Hindlimb muscle (tissue), 1 donor: ENCODE results near the gene MXD3. TPM values are rescaled to one million over a fixed set of nuclear protein-coding genes. Genes with fewer than 3 reads are reported as not detected.
"Not testable (repeated sequence)": the region's sequence is repeated elsewhere in the genome, so short reads cannot be mapped to it uniquely, and the experiment has no call there.

ENCODE experiments used
- DNase-seq: peaks from one replicate; pipeline ENCODE4 v3.0.0-alpha.2; 2013
- polyA plus RNA-seq: library from polyadenylated mRNA; unstranded; fragments of 120-200 nt; gene quantifications from one replicate; pipeline ENCODE4 v1.2.1, GENCODE V29; 2013; ENCODE audit not compliant: insufficient read length

The MXD3 gene
- polyA plus RNA-seq, 1 donor: 20.3 TPM

GRCh38 chr5:177343000-177343399 lies 31.3 kb upstream of the MXD3 start:
- not testable (repeated sequence) for DNase-seq

- DNase-seq: no peak
Observed at GRCh38 chr5:177339107-177339638, 27.5 kb upstream of the MXD3 start.

DNA sequence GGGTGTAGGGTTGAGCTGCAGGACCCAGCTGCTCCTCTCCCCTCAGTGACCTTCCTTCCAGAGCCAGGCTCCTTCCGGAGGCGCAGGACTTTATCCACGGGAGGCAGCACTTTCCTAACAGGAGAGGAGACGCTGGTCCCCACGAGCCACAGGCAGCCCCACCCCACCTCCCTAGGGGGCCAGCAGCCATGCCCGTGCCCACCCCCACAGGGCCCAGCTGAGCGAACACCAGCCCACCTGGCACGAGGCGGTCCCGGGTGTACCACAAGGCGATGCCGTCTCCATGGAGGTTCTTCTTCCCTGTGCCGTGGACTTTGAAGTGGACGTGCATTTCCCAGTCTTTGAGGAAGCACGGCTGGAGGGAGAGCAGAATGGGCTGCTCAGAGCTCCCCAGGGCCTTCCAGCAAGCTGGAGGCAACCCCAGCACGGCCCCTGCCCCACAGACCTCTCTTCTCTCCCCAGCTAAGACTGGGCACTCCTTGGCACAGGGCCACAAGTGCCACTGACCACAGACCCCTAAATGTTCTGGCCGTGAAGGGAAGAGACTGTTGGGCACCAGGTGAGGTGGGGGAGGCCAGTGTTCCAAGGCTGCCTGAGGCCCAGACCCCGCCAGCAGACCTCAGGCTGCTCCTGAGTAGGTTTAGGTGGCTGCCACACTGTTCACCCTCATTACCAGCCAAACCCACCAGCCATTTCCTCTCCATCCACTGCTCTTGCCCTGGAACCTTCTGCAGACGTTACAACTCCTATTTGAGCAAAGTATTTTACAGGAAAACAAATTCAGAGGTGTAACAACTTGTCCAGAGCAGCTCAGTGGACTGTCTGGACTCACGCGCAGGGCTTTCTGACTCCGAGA lies 26.8 kb upstream of the MXD3 start:
- DNase-seq: no peak

DNA sequence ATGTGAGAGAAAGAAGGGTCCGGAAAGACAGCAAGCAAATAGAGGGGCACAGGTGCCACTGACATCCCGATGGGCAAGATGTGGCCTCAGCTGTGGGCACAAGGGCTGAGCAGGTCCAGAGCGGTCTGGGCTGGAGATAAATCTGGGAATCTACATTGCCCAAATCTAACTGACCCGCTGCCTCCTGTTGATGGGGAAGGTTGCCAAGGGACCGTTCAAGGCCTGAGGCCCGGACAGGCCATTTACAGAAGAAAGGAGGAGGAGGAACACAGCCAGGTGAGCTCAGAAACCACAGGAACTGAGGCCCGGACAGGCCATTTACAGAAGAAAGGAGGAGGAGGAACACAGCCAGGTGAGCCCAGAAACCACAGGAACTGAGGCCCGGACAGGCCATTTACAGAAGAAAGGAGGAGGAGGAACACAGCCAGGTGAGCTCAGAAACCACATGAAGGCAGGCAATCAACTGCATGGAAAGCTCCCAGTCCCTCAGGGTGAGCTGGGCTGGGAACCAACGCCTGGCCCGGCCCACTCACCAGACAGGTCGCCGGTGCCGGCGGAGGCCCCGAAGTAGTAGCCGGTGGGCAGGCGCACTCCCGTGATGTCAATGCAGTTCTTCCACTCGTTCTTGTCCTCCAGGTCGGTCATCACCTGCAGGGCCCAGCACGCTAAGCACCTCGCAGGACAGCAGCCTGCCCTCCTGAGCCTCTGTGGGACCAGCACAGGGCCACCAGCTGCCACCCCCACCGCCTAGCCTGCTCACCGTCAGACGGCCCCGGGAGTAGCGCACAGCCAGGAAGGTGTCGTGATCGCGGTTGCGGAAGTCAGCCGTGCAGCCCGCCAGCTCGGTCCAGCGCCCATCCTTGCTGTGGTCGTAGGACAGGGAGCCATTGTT lies 25.2 kb upstream of the MXD3 start:
- DNase-seq: no peak

GRCh38 chr5:177336112-177336511 lies 24.4 kb upstream of the MXD3 start:
- no peak for DNase-seq

- no peak for DNase-seq
Observed at GRCh38 chr5:177335701-177336065, 24.0 kb upstream of the MXD3 start.

DNA sequence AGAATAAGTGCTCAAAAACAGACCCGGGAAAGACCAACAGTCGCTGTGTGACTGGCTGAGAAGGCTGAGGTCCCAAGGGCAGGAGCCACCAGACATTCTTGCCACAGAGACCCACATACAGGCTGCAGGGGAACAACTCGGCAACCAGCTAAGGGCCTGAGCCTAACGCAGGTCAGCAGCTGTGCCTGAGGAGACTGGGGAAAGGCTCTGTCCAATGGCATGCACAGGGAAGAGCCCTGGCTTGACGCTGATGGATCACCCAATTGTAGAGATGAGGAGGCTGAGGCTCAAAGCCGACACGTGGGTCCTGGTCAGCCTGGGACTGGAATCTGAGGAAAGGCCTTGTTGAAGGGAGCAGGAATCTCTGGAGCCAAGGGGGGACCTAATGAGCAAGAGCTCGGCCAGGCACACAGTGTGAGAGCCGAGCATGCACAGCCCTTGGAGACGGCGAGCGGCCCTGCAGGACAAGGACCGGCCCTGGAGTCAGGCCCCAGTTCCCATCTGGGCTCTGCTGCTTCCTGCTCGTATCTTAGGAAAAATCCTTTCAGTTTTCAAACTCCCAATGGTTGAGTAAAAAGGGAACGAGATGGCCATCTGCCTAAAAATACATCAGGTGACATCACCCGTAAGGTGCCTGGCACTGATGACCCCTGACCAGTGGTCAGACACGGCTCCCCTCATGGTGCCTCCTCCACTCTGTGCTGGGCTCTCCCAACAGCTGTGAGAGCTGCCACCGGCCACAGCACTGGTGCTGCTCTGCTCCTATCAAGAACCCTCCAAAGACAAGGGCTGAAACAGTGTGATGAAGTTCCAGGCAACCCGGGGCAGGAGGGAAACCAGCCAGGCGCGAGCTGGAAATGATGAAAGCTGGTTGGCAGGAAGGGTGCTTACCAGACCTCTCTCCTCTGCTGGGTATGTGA lies 23.3 kb upstream of the MXD3 start:
- no peak for DNase-seq

DNA sequence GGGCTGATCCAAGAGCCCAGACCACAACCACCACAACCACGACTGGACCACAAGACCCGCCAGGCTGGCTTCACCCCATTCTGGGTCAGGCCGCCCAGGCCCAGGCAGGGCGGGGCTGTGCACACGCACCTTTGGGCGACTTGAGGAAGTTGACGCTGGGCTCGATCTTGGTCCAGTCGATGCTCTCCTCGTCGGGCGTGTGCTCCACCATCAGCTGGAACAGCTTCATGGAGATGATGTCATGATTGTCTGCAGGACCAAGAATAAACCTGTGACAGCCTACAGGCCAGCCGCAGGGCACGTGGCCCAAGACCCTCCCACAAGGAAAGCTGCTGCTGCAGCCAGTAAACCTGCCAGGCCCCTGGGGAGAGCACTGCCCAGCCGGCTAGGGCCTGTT lies 22.5 kb upstream of the MXD3 start:
- no peak for DNase-seq

DNA sequence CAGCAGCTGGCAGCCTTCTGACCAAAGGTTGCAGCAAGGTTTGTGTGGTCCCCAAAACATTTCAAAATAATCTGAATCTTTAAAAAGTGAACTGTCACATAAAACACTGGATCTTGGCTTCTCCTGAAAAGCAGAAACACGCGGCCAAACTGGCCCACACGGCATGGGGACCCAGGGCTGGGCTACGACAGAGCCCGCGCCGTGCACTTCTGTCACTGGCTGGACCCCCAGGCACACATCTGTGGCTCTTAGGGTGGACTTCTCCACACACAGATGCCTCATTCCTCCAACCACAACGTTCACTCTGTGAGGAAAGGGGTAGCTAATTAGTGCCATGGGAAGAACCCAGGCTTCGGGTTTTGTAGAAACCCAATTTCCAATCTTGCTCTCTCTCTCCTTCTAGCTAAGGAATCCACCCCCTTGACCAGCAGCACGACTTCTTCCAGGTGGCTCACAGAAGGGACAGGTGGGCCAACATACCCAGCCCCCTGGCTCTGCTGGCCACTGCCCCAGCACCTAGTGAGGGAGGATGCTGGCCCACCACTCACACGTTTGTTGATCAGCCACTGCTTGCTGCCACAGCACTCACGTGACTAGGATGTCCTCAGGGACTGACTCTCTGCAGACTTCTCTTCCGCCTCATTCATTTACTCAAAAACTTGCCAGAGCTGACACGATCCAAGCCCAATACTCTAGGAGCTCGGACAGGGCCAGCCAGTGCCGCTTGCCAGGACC lies 21.9 kb upstream of the MXD3 start:
- no peak for DNase-seq

DNA sequence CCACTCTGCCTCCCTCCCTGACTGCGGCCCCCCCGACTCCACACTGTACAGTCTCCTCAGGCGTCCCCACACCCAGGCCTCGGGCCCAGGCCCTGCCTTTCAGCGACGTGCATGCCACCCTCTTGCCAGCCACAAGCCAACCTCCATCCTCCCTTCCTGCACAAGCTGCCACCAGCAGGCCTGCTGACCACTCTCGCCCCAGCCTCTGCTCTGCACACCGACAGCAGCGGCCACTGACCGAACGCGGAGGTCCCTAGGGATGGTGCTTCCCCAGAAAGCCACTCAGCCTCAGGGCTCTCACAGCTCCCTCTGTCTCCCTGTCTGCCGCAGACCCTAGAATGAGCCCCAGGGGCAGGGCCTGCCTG lies 21.2 kb upstream of the MXD3 start:
- no peak for DNase-seq

DNA sequence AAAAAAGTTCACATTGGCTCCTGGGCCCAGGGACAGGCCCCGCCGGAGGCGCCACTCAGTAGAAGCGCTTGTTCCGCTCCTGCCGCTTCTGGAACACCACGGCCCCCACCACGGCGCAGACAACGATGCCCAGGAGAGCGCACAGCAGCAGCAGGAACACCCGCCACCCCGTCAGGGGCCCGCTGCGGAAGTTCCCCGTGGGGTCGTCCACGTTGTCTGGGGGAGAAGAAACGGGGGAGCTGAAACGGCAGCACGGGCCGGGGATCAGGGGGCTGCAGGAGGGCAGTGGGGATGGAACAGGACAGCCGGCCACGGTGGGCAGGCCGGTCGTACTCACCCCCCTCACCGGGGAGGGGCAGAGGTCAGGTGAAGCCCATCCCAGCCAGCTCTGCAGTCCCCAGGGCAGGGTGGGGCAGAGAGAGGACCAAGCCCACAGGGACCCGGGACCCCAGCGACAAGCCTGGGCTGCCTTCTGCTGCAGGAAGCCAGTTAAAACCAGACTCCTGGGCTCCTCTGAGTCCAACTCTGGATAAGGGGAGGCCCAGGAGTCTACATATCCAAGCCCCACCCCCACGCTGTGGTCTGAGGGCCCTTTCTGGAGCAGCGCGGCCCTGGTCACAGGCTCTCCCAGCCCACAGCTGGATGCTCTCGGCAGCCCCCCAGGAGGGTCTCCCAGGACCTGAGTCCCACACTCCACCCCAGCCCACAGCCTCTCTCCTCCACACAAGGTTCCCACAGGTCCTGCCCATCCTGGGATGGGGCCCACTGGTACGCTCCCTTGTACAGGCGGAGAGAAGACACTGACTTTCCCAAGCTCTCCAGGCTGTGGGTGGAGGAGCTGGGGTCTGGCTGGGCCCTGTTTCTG lies 20.6 kb upstream of the MXD3 start:
- no peak for DNase-seq

GRCh38 chr5:177330991-177331842 lies 19.5 kb upstream of the MXD3 start:
- DNase-seq: no peak

DNA sequence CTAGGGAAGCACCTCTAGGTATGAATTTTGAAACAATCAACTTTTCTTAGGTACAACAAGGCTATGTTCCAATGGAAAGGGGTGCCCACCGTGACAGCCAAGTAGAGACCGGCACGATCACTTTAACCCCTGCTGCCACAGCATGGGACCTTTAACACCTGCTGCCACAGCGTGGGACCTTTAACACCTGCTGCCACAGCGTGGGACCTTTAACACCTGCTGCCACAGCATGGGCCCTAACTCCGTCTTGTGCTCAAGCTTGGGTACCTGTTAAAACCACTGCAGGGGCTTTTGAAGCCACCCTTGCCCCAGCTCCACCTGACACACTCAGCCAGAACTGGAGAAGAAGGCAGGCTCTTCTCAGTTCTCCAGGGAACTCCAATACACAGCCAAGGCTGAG lies 18.2 kb upstream of the MXD3 start:
- DNase-seq: no peak

DNA sequence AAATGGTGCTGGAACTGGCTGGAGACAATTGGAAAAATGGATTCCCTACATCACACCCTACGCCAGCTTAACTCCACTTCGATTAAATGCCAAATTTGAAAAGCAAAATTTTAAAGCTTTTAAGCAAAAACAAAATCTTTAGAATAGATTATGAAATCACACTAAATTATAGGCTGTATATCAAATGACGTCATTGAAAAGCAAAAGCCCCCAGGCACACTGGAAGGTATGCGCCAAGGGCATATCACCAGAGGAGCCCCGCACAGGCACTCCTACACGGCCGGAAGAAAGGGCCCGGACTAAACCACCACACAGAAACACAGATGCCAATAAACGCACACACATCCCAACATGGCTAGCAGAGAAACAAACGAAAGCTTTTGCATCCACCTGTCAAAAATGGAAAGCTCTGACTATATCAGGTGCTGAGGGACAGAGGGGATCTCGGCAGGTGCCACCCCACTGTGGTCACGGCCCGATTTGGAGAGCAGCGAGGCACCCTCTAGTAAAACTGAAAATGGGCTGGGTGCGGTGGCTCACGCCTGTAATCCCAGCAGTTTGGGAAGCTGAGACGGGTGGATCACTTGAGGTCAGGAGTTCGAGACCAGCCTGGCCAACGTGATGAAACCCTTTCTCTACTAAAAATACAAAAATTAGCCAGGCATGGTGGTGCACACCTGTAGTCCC lies 17.0 kb upstream of the MXD3 start:
- no peak for DNase-seq

DNA sequence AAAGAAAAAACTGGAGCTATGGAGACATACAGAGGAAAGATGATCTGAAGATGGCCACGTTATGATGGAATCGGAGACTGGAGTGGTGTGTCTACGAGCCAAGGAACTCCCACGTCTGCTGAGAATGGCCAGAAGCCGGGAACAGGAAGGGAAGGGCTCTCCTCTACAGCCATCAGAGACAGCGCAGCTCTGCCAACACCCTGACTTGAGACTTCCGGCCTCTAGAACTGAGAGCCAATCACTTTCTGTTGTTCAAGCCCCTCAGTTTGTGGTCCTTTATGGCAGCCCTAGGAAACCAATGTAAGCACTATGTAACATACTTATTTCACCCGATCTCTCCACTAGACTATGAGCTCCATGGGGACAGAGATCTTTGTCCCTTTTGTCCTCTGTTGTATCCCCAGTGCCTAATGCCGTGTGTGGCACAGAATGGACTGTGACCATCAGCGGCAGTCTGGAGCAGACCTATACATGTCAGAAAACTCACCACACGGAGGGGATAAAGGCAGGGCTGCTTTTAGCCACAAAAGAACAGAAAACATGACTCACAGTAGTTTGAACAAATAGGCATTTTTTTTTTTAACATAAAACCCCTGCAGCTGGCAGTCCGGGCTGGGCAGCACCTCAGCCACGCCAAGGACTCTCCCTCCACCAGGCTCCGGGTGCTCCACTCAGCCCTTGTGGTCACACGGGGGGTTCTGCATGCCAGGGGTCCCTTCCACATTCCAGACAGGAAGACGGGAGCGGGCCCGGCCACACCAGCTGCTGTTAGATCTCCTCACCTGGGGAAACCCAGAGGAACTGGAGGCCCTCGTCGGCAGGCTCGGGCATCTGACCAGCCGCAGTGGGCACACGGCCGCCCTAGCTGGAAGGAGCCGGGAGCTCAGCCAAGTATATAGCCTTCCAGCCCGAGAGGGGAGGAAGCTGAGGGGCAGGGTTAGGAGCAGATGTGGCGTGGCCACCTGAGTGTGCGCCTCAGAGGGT lies 16.1 kb upstream of the MXD3 start:
- DNase-seq: peak; percentile 54

GRCh38 chr5:177325868-177326381 lies 14.2 kb upstream of the MXD3 start:
- DNase-seq: no peak

DNA sequence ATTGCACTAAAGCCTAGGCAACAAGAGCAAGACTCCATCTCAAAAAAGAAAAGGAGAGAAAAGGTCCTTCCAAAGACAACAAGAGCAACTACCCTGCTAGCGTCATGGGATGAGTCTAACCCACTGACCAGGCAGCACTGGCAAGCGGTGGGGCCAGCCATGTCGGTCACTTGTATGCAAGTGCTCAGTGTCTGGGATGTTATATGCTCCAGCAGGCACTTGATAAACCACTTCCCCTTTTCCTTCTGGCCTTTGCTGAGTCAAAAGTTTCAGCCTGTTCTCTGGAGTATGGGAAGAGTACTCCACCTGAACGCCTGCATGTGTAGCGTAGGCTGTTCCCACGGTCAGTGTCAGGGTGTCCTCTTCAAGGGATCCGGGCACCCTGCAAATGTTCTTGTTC lies 9.2 kb upstream of the MXD3 start:
- DNase-seq: no peak
